CD4-positive, CD25-positive, alpha-beta regulatory T cell (primary cell): ENCODE data around the gene MYL12B. TPM values are rescaled to one million over a fixed set of nuclear protein-coding genes. Genes with fewer than 3 reads are reported as not detected.

Experiments used
- ATAC-seq, 2 donors: fragments of 150-1000 bp; cut with Tn5 transposase; one replicate each; pipeline ENCODE4 v1.10.0; 2021; ENCODE audit warnings: low read depth in 2 of 2, moderate number of reproducible peaks in 2 of 2, moderate library complexity in 1 of 2
- DNase-seq, 3 donors: peaks; one replicate each; pipeline versions ENCODE4 v3.0.0 to v3.0.0-alpha.2; 2012 to 2022; ENCODE audit warnings: mixed read lengths in 1 of 3
- H3K27ac ChIP-seq: one replicate; pipeline ENCODE4 v1.7.0; 2013; ENCODE audit warnings: mild to moderate bottlenecking, low read length; ENCODE audit not compliant: insufficient read depth, poor library complexity, severe bottlenecking
- H3K27me3 ChIP-seq: one replicate; pipeline ENCODE4 v1.7.0; 2013; ENCODE audit warnings: low read length; ENCODE audit not compliant: control insufficient read depth, insufficient read depth
- H3K36me3 ChIP-seq: one replicate; pipeline ENCODE4 v1.7.0; 2013; ENCODE audit warnings: mild to moderate bottlenecking, low read length, moderate library complexity; ENCODE audit not compliant: control insufficient read depth, insufficient read depth
- H3K4me1 ChIP-seq: 2 replicates; pipeline ENCODE4 v1.7.0; 2013; ENCODE audit warnings: mild to moderate bottlenecking, low read length; ENCODE audit not compliant: insufficient read depth, control insufficient read depth, poor library complexity, severe bottlenecking
- H3K4me3 ChIP-seq: one replicate; pipeline ENCODE4 v1.7.0; 2013; ENCODE audit warnings: low read depth, mild to moderate bottlenecking, low read length, moderate library complexity
- H3K9me3 ChIP-seq, 2 experiments: 1 replicate in 1 of 2; 2 replicates in 1 of 2; pipeline ENCODE4 v1.7.0; 2013; ENCODE audit warnings: low read length in 2 of 2, mild to moderate bottlenecking in 1 of 2, moderate library complexity in 1 of 2; ENCODE audit not compliant: control insufficient read depth in 2 of 2
- H3K27ac Mint-ChIP-seq, 3 donors: one replicate each; pipeline ENCODE4 v1.8.0; 2020 to 2022; ENCODE audit warnings: mild to moderate bottlenecking in 3 of 3, mixed read lengths in 3 of 3, moderate library complexity in 2 of 3
- H3K27me3 Mint-ChIP-seq: one replicate; pipeline ENCODE4 v1.8.0; 2022; ENCODE audit warnings: mild to moderate bottlenecking, mixed read lengths
- H3K36me3 Mint-ChIP-seq: one replicate; pipeline ENCODE4 v1.8.0; 2020; ENCODE audit warnings: mixed read lengths
- H3K4me1 Mint-ChIP-seq, 4 donors: one replicate each; pipeline ENCODE4 v1.8.0; 2020 to 2022; ENCODE audit warnings: mixed read lengths in 4 of 4, mild to moderate bottlenecking in 1 of 4
- H3K4me3 Mint-ChIP-seq, 4 donors: one replicate each; pipeline ENCODE4 v1.8.0; 2020 to 2022; ENCODE audit warnings: mild to moderate bottlenecking in 4 of 4, mixed read lengths in 4 of 4, moderate library complexity in 3 of 4
- H3K9me3 Mint-ChIP-seq, 7 donors: one replicate each; pipeline ENCODE4 v1.8.0; 2020 to 2022; ENCODE audit warnings: mixed read lengths in 7 of 7, mild to moderate bottlenecking in 3 of 7, moderate library complexity in 2 of 7
- polyA plus RNA-seq, 4 donors: library from polyadenylated mRNA; unstranded; fragments of 300-500 nt; fragmentation: Illumina TruSeq; gene quantifications; one replicate each; pipeline ENCODE4 v1.2.3, GENCODE V29; 2021
- total RNA-seq: library from RNA; stranded (reverse); gene quantifications from one replicate; pipeline ENCODE4 v1.2.3, GENCODE V29; 2022

Gene MYL12B
- total and polyA plus RNA-seq, 5 donors from 2014 or later: 168 to 1,134 (median 998) TPM

DNA sequence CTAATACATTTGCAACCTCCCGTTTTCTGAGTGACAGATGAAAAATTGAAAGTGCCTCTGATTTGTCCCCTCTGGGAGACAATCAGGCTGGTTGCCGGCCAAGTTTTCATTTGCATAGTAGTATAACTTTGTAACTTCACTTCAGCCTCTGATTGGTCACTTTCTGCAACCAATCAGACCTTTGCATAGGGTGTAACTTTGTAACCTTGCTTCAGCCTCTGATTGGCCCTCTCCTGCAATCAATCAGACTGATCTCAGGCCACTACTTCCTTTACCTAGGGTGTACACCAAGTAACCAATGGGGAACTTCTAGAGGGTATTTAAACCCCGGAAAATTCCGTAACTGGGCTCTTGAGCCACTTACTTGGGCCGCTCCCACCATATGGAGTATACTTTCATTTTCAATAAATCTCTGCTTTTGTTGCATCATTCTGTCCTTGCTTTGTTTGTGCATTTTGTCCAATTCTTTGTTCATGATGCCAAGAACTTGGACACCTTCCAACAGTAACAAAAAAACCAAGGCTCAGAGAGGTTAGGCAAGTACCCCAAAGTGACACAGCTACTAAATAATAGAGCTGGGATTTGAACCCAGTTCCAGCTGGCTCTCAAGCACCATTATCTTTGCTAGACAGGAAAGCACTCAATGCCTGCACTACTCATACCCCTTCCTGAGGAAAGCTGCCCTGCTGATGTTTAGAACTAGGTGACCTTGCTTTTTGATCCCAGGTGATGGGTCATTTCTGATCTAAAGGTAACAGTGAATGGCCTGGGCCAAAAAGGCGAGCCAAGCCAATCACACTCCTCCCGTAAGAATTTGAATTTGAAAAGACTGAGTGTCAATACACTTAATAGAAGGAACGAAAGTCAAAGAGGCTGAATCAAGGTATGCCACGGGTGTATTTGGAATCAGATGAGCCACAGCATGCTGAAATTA lies 31.3 kb upstream of the MYL12B start:
- H3K9me3 Mint-ChIP-seq: no peaks in the 10 kb centered on the region
- Histone ChIP-seq H3K36me3 (no peaks in the 10 kb centered on the region), H3K4me1 (no peaks in the 10 kb centered on the region), H3K27ac (no peak overlapping the region), H3K27me3 (no peaks in the 10 kb centered on the region), H3K4me3 (no peak overlapping the region), H3K9me3 (no peaks in the 10 kb centered on the region)
- peaks cover 17% of the 10 kb centered on the region for H3K36me3 Mint-ChIP-seq
- peaks cover 6% of the 10 kb centered on the region for H3K27me3 Mint-ChIP-seq
- H3K27ac Mint-ChIP-seq: no peak overlapping the region
- peak in 1 of 3 donors; percentile 24 for DNase-seq
- H3K4me1 Mint-ChIP-seq: peaks cover 0 to 6% (median 2%) of the 10 kb centered on the region in 4 donors
- no peak overlapping the region for H3K4me3 Mint-ChIP-seq
- no peak for ATAC-seq

- Mint-ChIP-seq H3K4me3 (no peak overlapping the region), H3K4me1 (peaks cover 0 to 6% (median 2%) of the 10 kb centered on the region in 4 donors), H3K27me3 (no peaks in the 10 kb centered on the region), H3K36me3 (peaks cover 15% of the 10 kb centered on the region), H3K27ac (no peak overlapping the region), H3K9me3 (no peaks in the 10 kb centered on the region)
- Histone ChIP-seq H3K36me3 (no peaks in the 10 kb centered on the region), H3K4me1 (no peaks in the 10 kb centered on the region), H3K4me3 (no peak overlapping the region), H3K27ac (no peak overlapping the region), H3K9me3 (no peaks in the 10 kb centered on the region), H3K27me3 (no peaks in the 10 kb centered on the region)
- ATAC-seq: no peak
- no peak for DNase-seq
Observed at GRCh38 chr18:3233004-3233403, 28.9 kb upstream of the MYL12B start.

DNA sequence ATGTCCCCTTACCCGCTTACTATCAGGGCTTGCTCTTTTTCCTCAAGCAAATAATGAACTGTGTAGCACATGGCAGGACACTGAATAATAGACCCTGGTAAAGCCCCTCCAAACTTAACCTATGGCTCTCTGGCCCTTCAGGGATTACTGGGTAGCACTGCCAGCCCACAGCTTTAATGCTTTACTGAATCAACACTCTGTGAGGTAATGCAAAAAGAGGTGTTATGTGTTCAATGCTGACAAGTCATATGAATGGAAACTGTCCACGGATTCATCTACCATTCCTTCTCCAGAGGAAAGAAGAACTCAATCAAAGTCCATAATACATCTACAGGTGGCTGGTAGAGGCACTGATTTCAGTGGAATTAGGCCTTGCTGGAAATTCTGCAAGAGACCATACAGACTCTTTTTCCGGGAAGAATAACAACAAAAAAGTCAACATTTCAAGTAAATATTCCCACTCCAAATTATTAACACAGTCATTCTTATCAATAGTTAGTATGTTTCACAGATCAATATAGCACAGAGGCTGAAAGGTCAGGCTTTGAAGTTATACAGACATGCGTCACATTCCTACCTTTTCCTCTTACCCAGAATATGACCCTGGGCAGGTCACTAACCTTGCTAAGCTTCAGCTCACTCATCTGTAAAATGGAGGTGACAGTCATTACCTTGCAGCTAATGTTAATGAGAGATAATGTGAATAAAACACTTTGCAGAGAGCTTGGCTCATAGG lies 28.3 kb upstream of the MYL12B start:
- DNase-seq: no peak
- H3K4me3 Mint-ChIP-seq: no peak overlapping the region
- Histone ChIP-seq H3K9me3 (no peaks in the 10 kb centered on the region), H3K4me3 (no peak overlapping the region), H3K36me3 (no peaks in the 10 kb centered on the region), H3K27ac (no peak overlapping the region), H3K27me3 (no peaks in the 10 kb centered on the region), H3K4me1 (no peaks in the 10 kb centered on the region)
- H3K27ac Mint-ChIP-seq: no peak overlapping the region
- peaks cover 13% of the 10 kb centered on the region for H3K36me3 Mint-ChIP-seq
- H3K4me1 Mint-ChIP-seq: peaks cover 0 to 5% (median 3%) of the 10 kb centered on the region in 4 donors
- no peaks in the 10 kb centered on the region for H3K9me3 Mint-ChIP-seq
- no peaks in the 10 kb centered on the region for H3K27me3 Mint-ChIP-seq
- no peak for ATAC-seq

- DNase-seq (no peak), ATAC-seq (no peak)
- H3K27ac Mint-ChIP-seq: no peak overlapping the region
- H3K27me3 Mint-ChIP-seq: no peaks in the 10 kb centered on the region
- H3K36me3 Mint-ChIP-seq: peaks cover 15% of the 10 kb centered on the region
- no peaks in the 10 kb centered on the region for H3K9me3 ChIP-seq
- H3K4me3 Mint-ChIP-seq: no peak overlapping the region
- H3K4me1 Mint-ChIP-seq: peaks cover 0 to 8% (median 3%) of the 10 kb centered on the region in 4 donors
- no peaks in the 10 kb centered on the region for H3K27me3 ChIP-seq
- H3K4me1 ChIP-seq: no peaks in the 10 kb centered on the region
- H3K9me3 Mint-ChIP-seq: no peaks in the 10 kb centered on the region
- no peak overlapping the region for H3K4me3 ChIP-seq
- H3K27ac ChIP-seq: no peak overlapping the region
- no peaks in the 10 kb centered on the region for H3K36me3 ChIP-seq
Observed at GRCh38 chr18:3234457-3234856, 27.5 kb upstream of the MYL12B start.

DNA sequence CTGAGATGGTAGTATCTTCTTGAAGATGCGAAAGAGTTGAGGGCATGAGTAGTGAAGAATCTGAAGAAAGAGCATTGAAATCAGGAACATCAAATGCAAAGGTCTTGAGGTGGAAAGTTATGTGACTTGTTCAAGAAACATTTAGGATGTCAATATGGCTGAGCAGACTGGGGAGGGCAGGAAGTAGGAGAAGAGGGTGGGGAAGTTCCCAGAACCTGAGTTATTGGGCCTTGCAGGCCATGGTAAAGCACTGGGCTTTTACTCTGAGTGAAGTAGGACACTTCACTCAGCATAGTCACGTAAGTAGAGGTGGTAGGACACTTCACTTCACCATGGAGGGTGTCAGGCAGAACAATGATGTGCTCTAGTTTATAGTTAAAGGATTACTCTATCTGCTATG lies 26.1 kb upstream of the MYL12B start:
- no peaks in the 10 kb centered on the region for H3K9me3 ChIP-seq
- ATAC-seq: no peak
- H3K4me3 ChIP-seq: no peak overlapping the region
- Mint-ChIP-seq H3K9me3 (peaks cover 0 to 5% (median 0%) of the 10 kb centered on the region in 7 donors), H3K4me3 (no peak overlapping the region), H3K27ac (no peak overlapping the region), H3K27me3 (no peaks in the 10 kb centered on the region), H3K36me3 (peaks cover 21% of the 10 kb centered on the region), H3K4me1 (peaks cover 0 to 7% (median 3%) of the 10 kb centered on the region in 4 donors)
- no peak overlapping the region for H3K27ac ChIP-seq
- no peak for DNase-seq
- no peaks in the 10 kb centered on the region for H3K36me3 ChIP-seq
- no peaks in the 10 kb centered on the region for H3K4me1 ChIP-seq
- H3K27me3 ChIP-seq: no peaks in the 10 kb centered on the region

GRCh38 chr18:3236470-3236869 lies 25.5 kb upstream of the MYL12B start:
- H3K4me3 Mint-ChIP-seq: no peak overlapping the region
- no peak overlapping the region for H3K27ac Mint-ChIP-seq
- Histone ChIP-seq H3K36me3 (no peaks in the 10 kb centered on the region), H3K27me3 (no peaks in the 10 kb centered on the region), H3K4me1 (no peaks in the 10 kb centered on the region), H3K4me3 (no peak overlapping the region), H3K9me3 (peaks cover 0 to 3% of the 10 kb centered on the region in 2 experiments), H3K27ac (no peak overlapping the region)
- ATAC-seq (no peak), DNase-seq (no peak)
- H3K9me3 Mint-ChIP-seq: peaks cover 0 to 5% (median 0%) of the 10 kb centered on the region in 7 donors
- peaks cover 19% of the 10 kb centered on the region for H3K36me3 Mint-ChIP-seq
- H3K4me1 Mint-ChIP-seq: peaks cover 0 to 7% (median 2%) of the 10 kb centered on the region in 4 donors
- no peaks in the 10 kb centered on the region for H3K27me3 Mint-ChIP-seq

DNA sequence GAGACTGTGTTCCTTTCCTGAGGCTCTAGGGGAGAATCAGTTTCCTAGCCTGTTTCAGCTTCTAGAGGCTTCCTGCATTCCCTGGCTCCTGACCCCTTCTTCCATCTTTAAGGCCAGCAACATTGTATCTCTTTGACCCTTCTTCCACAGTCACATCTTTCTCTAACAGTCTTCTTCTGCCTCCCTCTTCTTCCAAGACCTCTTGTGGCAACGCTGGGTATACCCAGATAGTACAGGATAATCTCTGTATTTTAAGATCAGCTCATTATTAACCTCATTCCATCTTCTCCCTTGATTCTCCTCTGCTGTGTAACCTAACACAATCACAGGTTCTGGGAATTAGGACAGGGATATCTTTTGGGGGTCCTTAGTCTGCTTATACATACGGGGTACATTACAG lies 23.2 kb upstream of the MYL12B start:
- Histone ChIP-seq H3K4me3 (no peak overlapping the region), H3K4me1 (no peaks in the 10 kb centered on the region), H3K27me3 (no peaks in the 10 kb centered on the region), H3K9me3 (peaks cover 0 to 10% of the 10 kb centered on the region in 2 experiments), H3K27ac (no peak overlapping the region), H3K36me3 (no peaks in the 10 kb centered on the region)
- H3K4me1 Mint-ChIP-seq: peaks cover 0 to 11% (median 2%) of the 10 kb centered on the region in 4 donors
- peaks cover 23% of the 10 kb centered on the region for H3K36me3 Mint-ChIP-seq
- DNase-seq (no peak), ATAC-seq (no peak)
- no peaks in the 10 kb centered on the region for H3K27me3 Mint-ChIP-seq
- H3K4me3 Mint-ChIP-seq: no peak overlapping the region
- peak overlapping the region in 2 of 3 donors; percentile 72 to 74 for H3K27ac Mint-ChIP-seq
- peaks cover 0 to 11% (median 1%) of the 10 kb centered on the region in 7 donors for H3K9me3 Mint-ChIP-seq
